ENCODE measurements around the gene CDHR3. TPM values are rescaled to one million over a fixed set of nuclear protein-coding genes. Genes with fewer than 3 reads are reported as not detected.

CDHR3 gene
- total and polyA plus RNA-seq, 3 donors from 2014 or later, result 3.8 to 8.5 (median 7.5) TPM

DNA sequence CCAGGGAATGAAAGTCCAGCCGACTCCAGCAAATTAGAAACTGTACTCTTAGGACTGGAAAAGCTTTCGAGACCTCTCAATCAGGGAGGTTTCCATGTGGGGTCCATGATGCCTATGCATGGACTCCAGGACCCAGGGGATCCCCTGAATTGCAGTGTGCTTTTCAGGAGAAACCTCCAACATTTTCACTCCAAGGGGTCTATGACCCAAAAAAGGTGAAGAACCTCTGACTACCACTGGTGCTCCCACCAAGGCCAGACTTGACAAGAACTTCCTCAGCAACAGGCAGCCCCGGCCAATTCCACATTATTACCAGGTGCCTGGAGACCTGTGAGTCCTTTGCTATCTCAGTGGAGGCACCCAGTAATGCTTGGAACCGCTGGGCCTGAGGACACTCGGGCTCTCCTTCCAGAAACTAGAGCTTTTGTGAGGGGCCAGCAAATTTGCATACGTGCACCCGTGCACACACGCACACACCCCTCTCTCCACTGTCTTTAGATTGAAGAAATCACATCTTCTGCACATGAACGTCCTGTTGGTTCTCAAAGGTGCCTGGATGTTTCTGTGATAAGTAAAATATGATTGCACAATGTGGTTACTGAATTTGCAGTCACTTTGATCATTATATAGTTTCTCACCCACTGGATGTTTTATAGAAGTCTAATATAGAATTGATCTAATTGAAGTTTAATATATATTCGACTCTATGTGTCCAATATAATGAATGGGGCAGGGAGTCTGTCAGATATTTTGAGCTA, 94.3 kb downstream of the CDHR3 start:
- Histone ChIP-seq H3K27me3 (no peaks in the 10 kb centered on the region), H3K4me3 (no peak overlapping the region), H3K4me1 (no peaks in the 10 kb centered on the region), H3K36me3 (ENCODE audit: low read depth, missing control alignments) (no peaks in the 10 kb centered on the region), H3K27ac (no peak overlapping the region), H3K9me3 (no peaks in the 10 kb centered on the region)
- no peak for TF ChIP-seq CTCF (IDR thresholded peaks at IDR 0.05)
- no peak for TF ChIP-seq POLR2A (IDR thresholded peaks at IDR 0.05)
- no peak for DNase-seq
- intact Hi-C loops (cut with DNase I; ENCODE audit: low total_unique reads), result loop anchor here (5.0 kb wide), 1 partner anchor 95 kb away; no protein-coding TSS in a partner anchor
- WGBS, 2 donors, result 75 to 76% methylated on average over 10 of the region's 10 CpGs

DNA sequence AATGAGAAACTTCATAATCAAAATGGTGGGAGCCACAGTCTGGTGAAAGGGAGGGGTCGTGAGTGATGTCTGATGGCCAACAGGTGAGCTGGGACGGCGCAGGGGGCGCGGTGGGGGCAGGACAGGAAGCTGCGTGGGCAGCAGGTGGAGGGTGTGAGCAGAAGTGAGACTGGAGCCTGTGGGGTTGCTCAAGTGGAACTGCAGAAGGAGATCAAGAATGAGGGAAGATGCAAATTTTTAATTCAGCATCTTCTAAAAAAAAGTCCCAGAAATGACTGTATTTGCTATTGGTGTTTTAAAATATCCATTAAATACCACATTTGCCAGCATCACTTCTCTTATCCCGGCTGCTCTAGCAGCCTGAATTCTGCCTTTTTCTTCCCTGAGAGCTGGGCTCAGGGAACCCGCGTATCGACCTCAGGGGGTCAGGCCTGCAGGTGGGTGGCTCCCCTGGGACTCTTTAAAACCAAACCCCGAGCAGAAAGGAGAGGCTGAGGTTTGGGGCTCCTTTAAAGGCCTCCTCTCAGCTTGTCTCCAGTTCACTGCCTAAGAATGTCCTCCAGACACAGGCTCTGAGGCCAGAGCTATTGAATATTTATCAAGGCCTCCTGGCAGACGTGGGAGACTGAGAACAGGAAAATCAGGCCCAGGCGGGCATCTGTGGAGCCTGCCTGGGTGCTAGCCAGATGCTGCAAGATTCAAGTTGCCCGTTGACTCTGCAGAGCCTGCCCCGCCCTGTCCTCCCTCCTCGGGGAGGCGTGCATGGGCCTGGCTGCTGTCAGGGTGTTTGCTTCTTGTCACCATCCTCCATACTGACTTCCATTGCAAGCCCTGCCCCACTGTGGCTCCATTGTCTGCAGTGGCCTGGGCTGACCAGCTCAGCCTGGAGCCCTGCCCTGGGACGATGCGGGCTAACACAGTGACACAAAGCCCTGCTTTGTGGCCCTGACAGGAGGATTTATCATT, 95.2 kb downstream of the CDHR3 start:
- H3K4me1 ChIP-seq, result no peaks in the 10 kb centered on the region
- H3K4me3 ChIP-seq, result no peak overlapping the region
- no peak overlapping the region for H3K27ac ChIP-seq
- H3K36me3 ChIP-seq (ENCODE audit: low read depth, missing control alignments), result no peaks in the 10 kb centered on the region
- 76 to 82% methylated on average over 16 to 19 of the region's 19 CpGs for WGBS, 2 donors
- peak; percentile 86 for DNase-seq
- H3K9me3 ChIP-seq, result no peaks in the 10 kb centered on the region
- intact Hi-C loops (cut with DNase I; ENCODE audit: low total_unique reads), result loop anchor here (5.0 kb wide), 1 partner anchor 94 kb away; no protein-coding TSS in a partner anchor
- TF ChIP-seq POLR2A (IDR thresholded peaks at IDR 0.05), result no peak
- TF ChIP-seq CTCF (IDR thresholded peaks at IDR 0.05), result no peak
- no peaks in the 10 kb centered on the region for H3K27me3 ChIP-seq

- no peak overlapping the region for H3K4me3 ChIP-seq
- DNase-seq, result no peak
- TF ChIP-seq CTCF (IDR thresholded peaks at IDR 0.05) (no peak), POLR2A (IDR thresholded peaks at IDR 0.05) (no peak)
- no peaks in the 10 kb centered on the region for H3K4me1 ChIP-seq
- intact Hi-C loops (cut with DNase I; ENCODE audit: low total_unique reads), result loop anchor here (5.0 kb wide), 1 partner anchor 93 kb away; no protein-coding TSS in a partner anchor
- no peaks in the 10 kb centered on the region for H3K27me3 ChIP-seq
- no peak overlapping the region for H3K27ac ChIP-seq
- WGBS, 2 donors, result 85 to 93% methylated on average over 3 of the region's 3 CpGs
- no peaks in the 10 kb centered on the region for H3K36me3 ChIP-seq (ENCODE audit: low read depth, missing control alignments)
- no peaks in the 10 kb centered on the region for H3K9me3 ChIP-seq
These were observed 95.9 kb downstream of the CDHR3 start for GRCh38 chr7:106058928-106059324.

DNA sequence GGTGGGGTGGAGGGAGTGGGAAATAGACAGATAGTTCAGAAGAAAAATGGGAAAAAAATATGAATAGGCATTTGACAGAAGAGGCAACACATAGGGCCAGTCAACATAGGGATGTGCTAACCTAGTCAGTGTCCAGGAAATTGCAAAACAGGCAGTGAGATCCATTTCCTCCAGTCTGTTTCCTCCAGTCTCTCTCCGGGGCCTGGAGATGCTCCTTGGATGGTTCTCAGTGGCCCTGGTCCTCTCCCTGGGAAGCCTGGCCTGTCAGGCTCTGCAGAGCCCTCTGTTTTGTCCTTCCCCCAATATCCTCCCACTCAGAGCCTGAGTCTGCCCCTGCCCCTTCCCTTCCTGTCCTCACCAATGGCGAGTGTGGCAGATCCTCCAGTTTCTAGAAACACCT, 96.5 kb downstream of the CDHR3 start:
- WGBS, 2 donors, result 82 to 88% methylated on average over 2 of the region's 2 CpGs
- H3K27me3 ChIP-seq, result no peaks in the 10 kb centered on the region
- H3K4me3 ChIP-seq, result no peak overlapping the region
- intact Hi-C loops (cut with DNase I; ENCODE audit: low total_unique reads), result loop anchor here (5.0 kb wide), 1 partner anchor 93 kb away; no protein-coding TSS in a partner anchor
- H3K4me1 ChIP-seq, result peaks cover 5% of the 10 kb centered on the region
- H3K36me3 ChIP-seq (ENCODE audit: low read depth, missing control alignments), result no peaks in the 10 kb centered on the region
- H3K9me3 ChIP-seq, result no peaks in the 10 kb centered on the region
- H3K27ac ChIP-seq, result no peak overlapping the region
- TF ChIP-seq POLR2A (IDR thresholded peaks at IDR 0.05) (no peak), CTCF (IDR thresholded peaks at IDR 0.05) (no peak)
- DNase-seq, result no peak
